NCI-H1105 treated with DMSO at 0.1 percent for 48 hours (cell line): ENCODE data around the gene CYP2D6.

Experiments
- DNase-seq: peaks from one replicate; lab custom pipeline; 2025; lab: John Stamatoyannopoulos, UW

CYP2D6 gene

GRCh38 chr22:42084874-42085273, 45.7 kb downstream of the CYP2D6 start:
- DNase-seq: no peak

GRCh38 chr22:42083119-42083518, 47.5 kb downstream of the CYP2D6 start:
- DNase-seq: no peak

- peak; percentile 40 for DNase-seq
Observed at GRCh38 chr22:42080287-42080686, 50.3 kb downstream of the CYP2D6 start.

- DNase-seq: peak; percentile 96
Observed at GRCh38 chr22:42079319-42080251, 51.0 kb downstream of the CYP2D6 start, which contains the start of gene SMDT1. Gene SMDT1, plus strand, starts transcription at chr22:42079700. Its CDS starts 69 bp downstream, at chr22:42079769.

- no peak for DNase-seq
Observed at GRCh38 chr22:42078469-42079318, 51.9 kb downstream of the CYP2D6 start.

GRCh38 chr22:42077486-42078125, 53.0 kb downstream of the CYP2D6 start:
- no peak for DNase-seq

GRCh38 chr22:42076764-42077485, 53.7 kb downstream of the CYP2D6 start:
- DNase-seq: no peak
